Activated CD4-positive, alpha-beta T cell treated with anti-CD3 and anti-CD28 coated beads for 1 hour (primary cell): ENCODE measurements around the gene GFRA4.

ENCODE experiments used
- DNase-seq: peaks from one replicate; pipeline ENCODE4 v3.0.0-alpha.2; 2020

Gene GFRA4

GRCh38 chr20:3673221-3674070 lies 10.2 kb upstream of the GFRA4 start:
- no peak for DNase-seq

GRCh38 chr20:3672547-3673171 lies 9.5 kb upstream of the GFRA4 start:
- no peak for DNase-seq

GRCh38 chr20:3671986-3672546 lies 8.9 kb upstream of the GFRA4 start:
- DNase-seq = no peak

GRCh38 chr20:3670945-3671344 lies 7.7 kb upstream of the GFRA4 start:
- no peak for DNase-seq

- no peak for DNase-seq
These were observed 7.3 kb upstream of the GFRA4 start for GRCh38 chr20:3670511-3670910.

GRCh38 chr20:3669710-3670367 lies 6.6 kb upstream of the GFRA4 start:
- DNase-seq = no peak

- DNase-seq = no peak
These were observed 4.3 kb upstream of the GFRA4 start for GRCh38 chr20:3667434-3668037.

GRCh38 chr20:3663858-3664257 lies 659 bp upstream of the GFRA4 start:
- DNase-seq = no peak

- DNase-seq = no peak
These were observed 1.2 kb downstream of the GFRA4 start for GRCh38 chr20:3661814-3662665.

GRCh38 chr20:3661060-3661813 lies 2.0 kb downstream of the GFRA4 start:
- no peak for DNase-seq

GRCh38 chr20:3660262-3661059 lies 2.7 kb downstream of the GFRA4 start:
- no peak for DNase-seq

- DNase-seq = no peak
These were observed 3.5 kb downstream of the GFRA4 start for GRCh38 chr20:3659492-3660261.

GRCh38 chr20:3658716-3659491 lies 4.3 kb downstream of the GFRA4 start:
- DNase-seq = no peak

- no peak for DNase-seq
These were observed 5.0 kb downstream of the GFRA4 start for GRCh38 chr20:3658019-3658715.

- DNase-seq = peak; percentile 6
These were observed 8.1 kb downstream of the GFRA4 start for GRCh38 chr20:3655131-3655405.

GRCh38 chr20:3654326-3655130 lies 8.7 kb downstream of the GFRA4 start:
- DNase-seq = no peak

GRCh38 chr20:3653921-3654320 lies 9.3 kb downstream of the GFRA4 start:
- DNase-seq = no peak
